Diencephalon (tissue), 1 donor: ENCODE results near the gene RPS15A. TPM values are rescaled to one million over a fixed set of nuclear protein-coding genes. Genes with fewer than 3 reads are reported as not detected.

Experiments used
- total RNA-seq: library from RNA; depleted of rRNA; stranded (reverse); fragments of >200 nt; gene quantifications from one replicate; pipeline ENCODE4 v1.2.3, GENCODE V29; 2014

The RPS15A gene
- total RNA-seq = 924 TPM

GRCh38 chr16:18789850-18790706 lies at the start of gene RPS15A:
Gene RPS15A (minus strand): TSS chr16:18790334. CDS start chr16:18789113, 1,221 bp downstream.

GRCh38 chr16:18801145-18801972 lies 11.2 kb upstream of the RPS15A start, which contains the start of gene ARL6IP1:
Gene ARL6IP1 (minus strand): TSS chr16:18801549. CDS start chr16:18801466, 83 bp downstream.

Other genes with a start within 250 kb of the RPS15A start
- 137 TPM for gene NOMO2, start 228.2 kb downstream of the RPS15A start, total RNA-seq
- 523 TPM for gene ARL6IP1, start 11.2 kb upstream of the RPS15A start, total RNA-seq
- gene SMG1, start 136.1 kb upstream of the RPS15A start, total RNA-seq = 97.6 TPM
- gene TMC7, start 193.6 kb upstream of the RPS15A start, total RNA-seq = 5.1 TPM